RPMI7951 (cell line): ENCODE results near the gene SIRT5. TPM values are rescaled to one million over a fixed set of nuclear protein-coding genes. Genes with fewer than 3 reads are reported as not detected.

ENCODE experiments used
- DNase-seq: peaks from one replicate; pipeline ENCODE4 v3.0.0-alpha.2; 2012; ENCODE audit warnings: low read depth
- total RNA-seq: library from RNA; depleted of rRNA; stranded (reverse); fragments of >200 nt; shearing (Covaris generic); gene quantifications from 2 replicates; pipeline ENCODE4 v1.2.3, GENCODE V29; 2014; rRNA removed

The SIRT5 gene
- 5.9 and 10.0 TPM in 2 replicates for total RNA-seq

- peak; percentile 82 for DNase-seq
Observed at GRCh38 chr6:13574571-13575376, at the start of gene SIRT5. TSS of gene SIRT5 (plus strand) at chr6:13574601. CDS start at chr6:13584111, 9,510 bp downstream.

GRCh38 chr6:13524801-13525508, 49.4 kb upstream of the SIRT5 start:
- no peak for DNase-seq

- no peak for DNase-seq
Observed at GRCh38 chr6:13526357-13526726, 48.1 kb upstream of the SIRT5 start.

- peak; percentile 7 for DNase-seq
Observed at GRCh38 chr6:13526727-13527670, 47.4 kb upstream of the SIRT5 start.

GRCh38 chr6:13527671-13528056, 46.7 kb upstream of the SIRT5 start:
- DNase-seq: no peak

- no peak for DNase-seq
Observed at GRCh38 chr6:13528232-13528631, 46.2 kb upstream of the SIRT5 start.

- no peak for DNase-seq
Observed at GRCh38 chr6:13528777-13529343, 45.5 kb upstream of the SIRT5 start.

- no peak for DNase-seq
Observed at GRCh38 chr6:13531956-13532355, 42.4 kb upstream of the SIRT5 start.

GRCh38 chr6:13534536-13534935, 39.9 kb upstream of the SIRT5 start:
- no peak for DNase-seq

- DNase-seq: no peak
Observed at GRCh38 chr6:13535306-13535705, 39.1 kb upstream of the SIRT5 start.

GRCh38 chr6:13536796-13537526, 37.4 kb upstream of the SIRT5 start:
- DNase-seq: no peak

- no peak for DNase-seq
Observed at GRCh38 chr6:13537527-13537897, 36.9 kb upstream of the SIRT5 start.

- peak; percentile 50 for DNase-seq
Observed at GRCh38 chr6:13538084-13538483, 36.3 kb upstream of the SIRT5 start.

GRCh38 chr6:13538600-13538999, 35.8 kb upstream of the SIRT5 start:
- DNase-seq: no peak

- no peak for DNase-seq
Observed at GRCh38 chr6:13539572-13539971, 34.8 kb upstream of the SIRT5 start.

GRCh38 chr6:13541496-13541895, 32.9 kb upstream of the SIRT5 start:
- no peak for DNase-seq

GRCh38 chr6:13544454-13545186, 29.8 kb upstream of the SIRT5 start:
- DNase-seq: no peak

- no peak for DNase-seq
Observed at GRCh38 chr6:13545885-13546284, 28.5 kb upstream of the SIRT5 start.

- no peak for DNase-seq
Observed at GRCh38 chr6:13548500-13549210, 25.7 kb upstream of the SIRT5 start.

GRCh38 chr6:13550656-13551055, 23.7 kb upstream of the SIRT5 start:
- DNase-seq: no peak
